ENCODE measurements around the gene ELAVL1.
A peak's percentile ranks its signal among the peaks of the same experiment; 100 is the strongest.

Gene ELAVL1

GRCh38 chr19:8020681-8021080 is 15.2 kb upstream of the ELAVL1 start:
- no peak for ATAC-seq

GRCh38 chr19:8017808-8018207 is 12.4 kb upstream of the ELAVL1 start:
- peak; percentile 58 to 79 for ATAC-seq

GRCh38 chr19:8004723-8005513 is 523 bp downstream of the ELAVL1 start:
- peak; percentile 1 to 14 for ATAC-seq

GRCh38 chr19:8004001-8004400 is 1.4 kb downstream of the ELAVL1 start:
- ATAC-seq, result no peak

- peak; percentile 17 to 47 for ATAC-seq
These were observed 3.2 kb downstream of the ELAVL1 start for GRCh38 chr19:8001995-8002849.

GRCh38 chr19:8001651-8001994 is 3.8 kb downstream of the ELAVL1 start:
- ATAC-seq, result no peak

- ATAC-seq, result no peak
These were observed 5.0 kb downstream of the ELAVL1 start for GRCh38 chr19:8000298-8001038.

GRCh38 chr19:7999376-7999775 is 6.1 kb downstream of the ELAVL1 start:
- ATAC-seq, result no peak

- ATAC-seq, result no peak
These were observed 7.5 kb downstream of the ELAVL1 start for GRCh38 chr19:7997809-7998480.

GRCh38 chr19:7996883-7997282 is 8.6 kb downstream of the ELAVL1 start:
- no peak for ATAC-seq

- ATAC-seq, result no peak
These were observed 9.7 kb downstream of the ELAVL1 start for GRCh38 chr19:7995810-7996158.

- ATAC-seq, result no peak
These were observed 10.3 kb downstream of the ELAVL1 start for GRCh38 chr19:7994928-7995809.

- no peak for ATAC-seq
These were observed 11.3 kb downstream of the ELAVL1 start for GRCh38 chr19:7994114-7994513.

- ATAC-seq, result no peak
These were observed 11.9 kb downstream of the ELAVL1 start for GRCh38 chr19:7993560-7993959.

- no peak for ATAC-seq
These were observed 12.9 kb downstream of the ELAVL1 start for GRCh38 chr19:7992575-7992974.

GRCh38 chr19:7989071-7989575 is 16.3 kb downstream of the ELAVL1 start:
- no peak for ATAC-seq

GRCh38 chr19:7988307-7988706 is 17.1 kb downstream of the ELAVL1 start:
- ATAC-seq, result no peak

GRCh38 chr19:7987114-7987768 is 18.2 kb downstream of the ELAVL1 start:
- ATAC-seq, result no peak

GRCh38 chr19:7986321-7987113 is 18.9 kb downstream of the ELAVL1 start:
- no peak for ATAC-seq

GRCh38 chr19:7985481-7985911 is 19.9 kb downstream of the ELAVL1 start:
- no peak for ATAC-seq

All from activated CD4-positive, CD25-positive, alpha-beta regulatory T cell treated with anti-CD3 and anti-CD28 coated beads, Interleukin-2, amount 50 U/mL, for 24 hours (primary cell).